ENCODE measurements around the gene ANXA6. TPM values are rescaled to one million over a fixed set of nuclear protein-coding genes. Genes with fewer than 3 reads are reported as not detected.

The ANXA6 gene
- total RNA-seq, 2 experiments from 2014 or later: 26.1 to 74.1 TPM

DNA sequence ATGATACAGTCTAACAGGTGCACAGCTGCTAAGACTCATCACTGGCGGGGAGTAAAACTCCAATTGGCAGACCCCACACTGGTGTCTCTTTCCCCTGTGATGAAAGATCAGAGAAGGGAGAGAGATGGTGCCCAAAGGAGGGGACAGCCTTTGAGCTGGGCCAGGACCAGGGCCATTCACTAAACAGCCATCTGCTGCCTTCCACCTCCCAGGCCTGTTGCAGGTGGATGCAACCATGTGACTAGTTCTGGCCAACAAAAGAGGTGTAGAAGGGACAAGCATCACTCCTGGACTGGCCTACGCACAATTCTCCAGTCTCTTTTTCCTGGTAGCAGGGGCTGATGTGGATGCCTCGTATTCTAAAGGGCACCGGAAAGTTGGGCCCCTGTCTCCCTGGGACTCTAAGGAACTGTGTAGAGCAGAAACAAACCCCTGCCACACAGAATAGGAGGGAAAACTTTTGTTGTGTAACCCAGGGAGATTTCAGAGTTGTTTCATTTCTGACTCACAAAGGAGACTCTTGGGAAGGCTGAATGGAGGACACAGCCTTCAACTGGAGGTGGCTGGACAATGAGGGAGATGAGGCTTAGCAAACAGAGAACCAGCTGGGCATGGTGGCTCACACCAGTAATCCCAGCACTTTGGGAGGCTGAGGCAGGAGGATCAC lies 103.7 kb downstream of the ANXA6 start:
- Histone ChIP-seq H3K9me3 (ENCODE audit: low read length) (no peaks in the 10 kb centered on the region), H3K4me3 (ENCODE audit: low read depth, low read length, poor library complexity, severe bottlenecking) (no peak overlapping the region), H4K20me1 (ENCODE audit: insufficient read depth, low read length) (no peaks in the 10 kb centered on the region), H3K4me2 (ENCODE audit: low read length) (no peak overlapping the region), H3K36me3 (ENCODE audit: insufficient read depth, low read length) (peaks cover 63% of the 10 kb centered on the region), H2AFZ (ENCODE audit: low read length) (no peak overlapping the region), H3K27ac (ENCODE audit: low read depth, low read length, poor library complexity, severe bottlenecking) (no peak overlapping the region), H3K4me1 (ENCODE audit: insufficient read depth, low read length, poor library complexity, severe bottlenecking) (peaks cover 9% of the 10 kb centered on the region), H3K9me2 (ENCODE audit: insufficient read depth, low read length) (no peaks in the 10 kb centered on the region), H3K79me2 (ENCODE audit: insufficient read depth, low read depth, low read length) (no peaks in the 10 kb centered on the region)
- ChIA-PET POLR2A (interaction anchor here (1.4 kb wide), 1 partner anchor 62 kb away, joined by 4 read pairs; no protein-coding TSS in a partner anchor), CTCF (ENCODE audit: unreplicated experiment) (interaction anchor here (1.1 to 3.7 kb wide), 2 partner anchors 61 to 265 kb away, joined by 3 to 32 read pairs; no protein-coding TSS in a partner anchor)
- no peak for DNase-seq (ENCODE audit: low spot score)
- TF ChIP-seq, protein P1, sequence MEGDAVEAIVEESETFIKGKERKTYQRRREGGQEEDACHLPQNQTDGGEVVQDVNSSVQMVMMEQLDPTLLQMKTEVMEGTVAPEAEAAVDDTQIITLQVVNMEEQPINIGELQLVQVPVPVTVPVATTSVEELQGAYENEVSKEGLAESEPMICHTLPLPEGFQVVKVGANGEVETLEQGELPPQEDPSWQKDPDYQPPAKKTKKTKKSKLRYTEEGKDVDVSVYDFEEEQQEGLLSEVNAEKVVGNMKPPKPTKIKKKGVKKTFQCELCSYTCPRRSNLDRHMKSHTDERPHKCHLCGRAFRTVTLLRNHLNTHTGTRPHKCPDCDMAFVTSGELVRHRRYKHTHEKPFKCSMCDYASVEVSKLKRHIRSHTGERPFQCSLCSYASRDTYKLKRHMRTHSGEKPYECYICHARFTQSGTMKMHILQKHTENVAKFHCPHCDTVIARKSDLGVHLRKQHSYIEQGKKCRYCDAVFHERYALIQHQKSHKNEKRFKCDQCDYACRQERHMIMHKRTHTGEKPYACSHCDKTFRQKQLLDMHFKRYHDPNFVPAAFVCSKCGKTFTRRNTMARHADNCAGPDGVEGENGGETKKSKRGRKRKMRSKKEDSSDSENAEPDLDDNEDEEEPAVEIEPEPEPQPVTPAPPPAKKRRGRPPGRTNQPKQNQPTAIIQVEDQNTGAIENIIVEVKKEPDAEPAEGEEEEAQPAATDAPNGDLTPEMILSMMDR (conservative IDR thresholded peaks at IDR 0.05; ENCODE audit: low read length): no peak
- intact Hi-C loops (cut with micrococcal nuclease; ENCODE audit: unreplicated experiment): no loop called here
- BruUV-seq (replicated peaks): no TSS peak

DNA sequence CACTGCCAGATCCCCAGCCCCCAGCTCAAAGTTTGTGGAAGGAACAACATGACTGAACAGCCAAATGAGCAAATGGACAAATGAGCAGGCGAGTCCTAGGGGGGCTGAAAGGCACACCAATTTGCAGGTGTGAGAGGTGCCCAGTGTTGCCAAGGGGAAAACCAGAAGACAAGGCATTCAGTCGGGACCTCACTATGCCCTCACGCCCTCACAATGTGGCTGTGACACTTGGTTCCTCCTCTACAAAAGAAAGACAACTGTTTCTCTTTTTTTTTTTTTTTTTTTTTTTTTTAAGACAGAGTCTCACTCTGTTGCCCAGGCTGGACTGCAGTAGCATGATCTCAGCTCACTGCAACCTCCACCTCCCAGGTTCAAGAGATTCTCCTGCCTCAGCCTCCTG lies 104.7 kb downstream of the ANXA6 start:
- no TSS peak for BruUV-seq (replicated peaks)
- POLR2A ChIA-PET: interaction anchor here (0.7 to 1.8 kb wide), 2 partner anchors 28 to 137 kb away, joined by 3 to 5 read pairs; partner anchors contain the start of gene TNIP1

More for the DNA sequence above, 104.7 kb downstream of the ANXA6 start:
- H3K4me1 ChIP-seq (ENCODE audit: insufficient read depth, low read length, poor library complexity, severe bottlenecking): peaks cover 7% of the 10 kb centered on the region
- no peak overlapping the region for H3K4me3 ChIP-seq (ENCODE audit: low read depth, low read length, poor library complexity, severe bottlenecking)
- no peak for TF ChIP-seq EZH2phosphoT487 (IDR thresholded peaks at IDR 0.05; ENCODE audit: borderline replicate concordance, low read depth, low read length)
- TF ChIP-seq, protein P1 (conservative IDR thresholded peaks at IDR 0.05; ENCODE audit: low read length): no peak
- no peaks in the 10 kb centered on the region for H3K79me2 ChIP-seq (ENCODE audit: insufficient read depth, low read depth, low read length)
- no peaks in the 10 kb centered on the region for H3K9me3 ChIP-seq (ENCODE audit: low read length)
- intact Hi-C loops (cut with micrococcal nuclease; ENCODE audit: unreplicated experiment): no loop called here
- no peaks in the 10 kb centered on the region for H4K20me1 ChIP-seq (ENCODE audit: insufficient read depth, low read length)
- H3K36me3 ChIP-seq (ENCODE audit: insufficient read depth, low read length): peaks cover 63% of the 10 kb centered on the region
- H3K4me2 ChIP-seq (ENCODE audit: low read length): no peak overlapping the region
- no peaks in the 10 kb centered on the region for H3K9me2 ChIP-seq (ENCODE audit: insufficient read depth, low read length)
- DNase-seq (ENCODE audit: low spot score): no peak
- no peak overlapping the region for H3K27ac ChIP-seq (ENCODE audit: low read depth, low read length, poor library complexity, severe bottlenecking)
- H2AFZ ChIP-seq (ENCODE audit: low read length): no peak overlapping the region
- CTCF ChIA-PET (ENCODE audit: unreplicated experiment): interaction anchor here (1.1 to 3.7 kb wide), 6 partner anchors 34 to 266 kb away, joined by 3 to 32 read pairs (median 4); no protein-coding TSS in a partner anchor

Data from OCI-LY7 (cell line).